Measurements from ENCODE around the gene ITGAL.
A peak's percentile ranks its signal among the peaks of the same experiment; 100 is the strongest.

The ITGAL gene

GRCh38 chr16:30569746-30570635, 97.4 kb downstream of the ITGAL start:
- peak; percentile 21 for DNase-seq

GRCh38 chr16:30570636-30571444, 98.3 kb downstream of the ITGAL start:
- DNase-seq, result no peak

- DNase-seq, result peak; percentile 95
Observed at GRCh38 chr16:30571445-30572322, 99.1 kb downstream of the ITGAL start, which contains the start of gene ZNF688. TSS of gene ZNF688 (minus strand) at chr16:30571714. CDS start at chr16:30571629, 85 bp downstream.
